K562 (cell line): Measurements from ENCODE around the gene CARD18. TPM values are rescaled to one million over a fixed set of nuclear protein-coding genes. Genes with fewer than 3 reads are reported as not detected.

ENCODE experiments used
- ATAC-seq: fragments of 200-7000 bp; cut with Tn5 transposase; 3 replicates; pipeline ENCODE4 v1.9.1; 2020; ENCODE audit warnings: moderate library complexity
- BruUV-seq: library from RNA; stranded (reverse); fragments of 400-500 nt; replicated peaks from 2 replicates; lab custom pipeline; 2021; lab: Mats Ljungman, UMichigan
- CTCF ChIA-PET: fragments of 300-600 bp; formaldehyde crosslinking; extraction: SDS; loops from one replicate; lab custom pipeline; 2021; ENCODE audit warnings: low intra/inter-chr PET ratio; lab: Yijun Ruan, JAX
- POLR2A ChIA-PET: fragments of 300-600, 350-650 bp; sonication (Branson Sonifier 250); formaldehyde crosslinking; extraction: SDS; loops from one replicate; lab custom pipeline; 2021; ENCODE audit warnings: antibody characterized with exemption, inconsistent platforms; lab: Yijun Ruan, JAX
- DNase-seq, 4 experiments: peaks; one replicate each; pipeline versions ENCODE4 v3.0.0 to v3.0.0-alpha.2; 2011 to 2018; ENCODE audit warnings: low spot score in 3 of 4, mixed read lengths in 3 of 4; ENCODE audit errors: extremely low read depth in 1 of 4
- FAIRE-seq: peaks from 2 replicates; lab custom pipeline; 2011; peaks lifted over from hg19 to GRCh38; lab: Jason Lieb, UNC
- H2AFZ ChIP-seq: 2 replicates; pipeline ENCODE4 v1.6.0; 2011; ENCODE audit warnings: low read depth, low read length, control low read depth, inconsistent platforms
- H3K27ac ChIP-seq: fragments of 200-600 bp; 3 replicates; pipeline ENCODE4 v1.8.0; 2011; ENCODE audit warnings: low read depth, mild to moderate bottlenecking, control low read depth, inconsistent platforms, low read length, moderate library complexity, mixed read lengths; ENCODE audit errors: extremely low read depth
- H3K27me3 ChIP-seq, 2 experiments: fragments of 300-600 bp in 1 of 2; 2 replicates in 1 of 2; 3 replicates in 1 of 2; pipeline versions ENCODE4 v1.6.0 to v1.8.0; 2011; ENCODE audit warnings: inconsistent platforms in 2 of 2, low read length in 2 of 2, mild to moderate bottlenecking in 1 of 2, mixed read lengths in 1 of 2, moderate library complexity in 1 of 2; ENCODE audit not compliant: control insufficient read depth in 2 of 2, insufficient read depth in 2 of 2
- H3K36me3 ChIP-seq: fragments of 300-600 bp; 3 replicates; pipeline ENCODE4 v1.8.0; 2011; ENCODE audit warnings: mild to moderate bottlenecking, low read length, inconsistent platforms; ENCODE audit not compliant: control insufficient read depth, insufficient read depth
- H3K4me1 ChIP-seq, 2 experiments: fragments of 200-600 bp in 1 of 2; replicated peaks in 1 of 2; 2 replicates in 1 of 2; 3 replicates in 1 of 2; pipeline versions ENCODE4 v1.5.1 to v1.8.0; 2011; ENCODE audit warnings: inconsistent platforms in 2 of 2, low read length in 2 of 2, mild to moderate bottlenecking in 1 of 2, mixed read lengths in 1 of 2, moderate library complexity in 1 of 2; ENCODE audit not compliant: control insufficient read depth in 2 of 2, insufficient read depth in 2 of 2
- H3K4me2 ChIP-seq: 2 replicates; pipeline ENCODE4 v1.6.1; 2011; ENCODE audit warnings: low read length, control low read depth, inconsistent platforms, mixed read lengths; ENCODE audit not compliant: insufficient read depth
- H3K4me3 ChIP-seq: fragments of 200-600 bp; sonication (generic), shearing (Covaris generic); 2 replicates; pipeline ENCODE4 v1.5.1; 2016; ENCODE audit warnings: control low read depth, inconsistent platforms
- H3K79me2 ChIP-seq: fragments of 200-600 bp; 3 replicates; pipeline ENCODE4 v1.8.0; 2011; ENCODE audit warnings: low read length, inconsistent platforms; ENCODE audit not compliant: control insufficient read depth, insufficient read depth
- H3K9ac ChIP-seq, 2 experiments: 2 replicates each; pipeline versions ENCODE4 v1.6.0 to v1.6.1; 2011; ENCODE audit warnings: low read depth in 2 of 2, low read length in 2 of 2, control low read depth in 1 of 2, inconsistent platforms in 1 of 2, mild to moderate bottlenecking in 1 of 2, mixed read lengths in 1 of 2; ENCODE audit not compliant: insufficient read depth in 1 of 2
- H3K9me1 ChIP-seq: one replicate; pipeline ENCODE4 v1.6.0; 2011; ENCODE audit warnings: inconsistent platforms, mild to moderate bottlenecking, low read length, moderate library complexity; ENCODE audit not compliant: control insufficient read depth, insufficient read depth
- H3K9me3 ChIP-seq: replicated peaks from 2 replicates; pipeline ENCODE4 v1.5.1; 2011; ENCODE audit warnings: low read depth, low read length, inconsistent platforms; ENCODE audit not compliant: control insufficient read depth, insufficient read depth
- H4K20me1 ChIP-seq: replicated peaks from 2 replicates; pipeline ENCODE4 v1.6.1; 2011; ENCODE audit warnings: low read length, inconsistent platforms, mixed read lengths; ENCODE audit not compliant: control insufficient read depth, insufficient read depth
- CREB3L1 ChIP-seq: fragments of 450-650 bp; IDR thresholded peaks from 2 replicates; pipeline ENCODE4 v1.6.1; 2014; ENCODE audit warnings: low read depth, mild to moderate bottlenecking, moderate library complexity, borderline replicate concordance
- CSDE1 ChIP-seq, 2 experiments: fragments of 450-650 bp; IDR thresholded peaks; 2 replicates each; pipeline ENCODE4 v1.6.1; 2016; ENCODE audit warnings: mild to moderate bottlenecking in 1 of 2
- FOSL1 ChIP-seq: fragments of 200-800 bp; sonication (Bioruptor generic); conservative IDR thresholded peaks from 2 replicates; pipeline ENCODE4 v1.6.1; 2016; ENCODE audit warnings: missing genetic modification characterization, missing compliant biosample characterization
- FOXK2 ChIP-seq, 2 experiments: fragments of 450-650 bp; IDR thresholded peaks in 1 of 2; conservative IDR thresholded peaks in 1 of 2; 2 replicates each; pipeline ENCODE4 v1.6.1; 2016; ENCODE audit warnings: low read depth in 2 of 2, mild to moderate bottlenecking in 1 of 2
- HOXB6 ChIP-seq: fragments of 250-450 bp; sonication (Bioruptor Pico); IDR thresholded peaks from 2 replicates; pipeline ENCODE4 v1.5.1; 2022; ENCODE audit warnings: mild to moderate bottlenecking, borderline replicate concordance
- IRF2 ChIP-seq: sonication (generic); formaldehyde crosslinking; IDR thresholded peaks from 2 replicates; pipeline ENCODE4 v1.8.1; 2022; ENCODE audit warnings: mild to moderate bottlenecking, missing genetic modification reagents
- RB1 ChIP-seq: fragments of 450-650 bp; IDR thresholded peaks from 2 replicates; pipeline ENCODE4 v1.6.1; 2017; ENCODE audit warnings: low read depth, mild to moderate bottlenecking
- RBFOX2 ChIP-seq: fragments of 200-400 bp; formaldehyde crosslinking; IDR thresholded peaks from 2 replicates; pipeline ENCODE4 v1.6.1; 2017; ENCODE audit warnings: low read depth, mild to moderate bottlenecking, low read length, moderate library complexity
- SIRT6 ChIP-seq: IDR thresholded peaks from one replicate; pipeline ENCODE4 v1.6.1; 2012; ENCODE audit warnings: low read depth, mild to moderate bottlenecking, control low read depth, inconsistent platforms, low read length, moderate library complexity
- SOX6 ChIP-seq: fragments of 450-650 bp; IDR thresholded peaks from 2 replicates; pipeline ENCODE4 v1.6.1; 2014; ENCODE audit warnings: mild to moderate bottlenecking
- SRF ChIP-seq, 2 experiments: fragments of 250-450, 450-650 bp in 1 of 2; sonication (Bioruptor Pico) in 1 of 2; sonication (generic) in 1 of 2; formaldehyde crosslinking; IDR thresholded peaks; 2 replicates each; pipeline versions ENCODE4 v1.5.0 to v1.5.1; 2020 to 2022; ENCODE audit warnings: mild to moderate bottlenecking in 1 of 2, missing genetic modification reagents in 1 of 2
- ZNF785 ChIP-seq: fragments of 250-450 bp; sonication (Bioruptor Pico); IDR thresholded peaks from 2 replicates; pipeline ENCODE4 v1.4.0; 2020; ENCODE audit warnings: mild to moderate bottlenecking
- WGBS: fragments of 100-300 bp; shearing (Covaris generic); methylation state at CpG from one replicate; pipeline ENCODE4 v1.1.6; 2016; ENCODE audit warnings: low coverage, mixed read lengths; ENCODE audit not compliant: insufficient coverage; ENCODE audit errors: missing lambda C conversion rate; 5-methylcytosine and 5-hydroxymethylcytosine counted together
- in situ Hi-C: fragments of 300-500 bp; cut with MboI; formaldehyde crosslinking; loops from 4 replicates; pipeline ENCODE4 v1.15.0; 2018; ENCODE audit warnings: inconsistent platforms, mixed read lengths
- intact Hi-C: fragments of 100-400 bp; cut with micrococcal nuclease; formaldehyde crosslinking; loops from 2 replicates; pipeline ENCODE4 v1.14.2; 2022
- polyA plus RNA-seq, 8 experiments: library from polyadenylated mRNA; depleted of rRNA in 4 of 8; stranded (reverse) in 5 of 8; unstranded in 3 of 8; fragments of >200 nt; fragmentation: Nextera tagmentation in 2 of 8; fragmentation: Illumina TruSeq in 1 of 8; extraction: Ambion mirVana in 2 of 8; extraction: Trizol in 1 of 8; gene quantifications; 2 replicates each; pipeline versions ENCODE4 v1.2.1 to v1.2.3, GENCODE V29; 2011 to 2014; ENCODE audit warnings: inconsistent platforms in 1 of 8, missing spikeins in 1 of 8
- total RNA-seq, 7 experiments: library from RNA; depleted of rRNA in 6 of 7; stranded (reverse); fragments of >200 nt in 6 of 7; fragmentation: Illumina TruSeq in 2 of 7; extraction: Trizol in 2 of 7; gene quantifications; 2 replicates each; pipeline versions ENCODE4 v1.2.1 to v1.2.3, GENCODE V29; 2011 to 2021; ENCODE audit warnings: low replicate concordance in 1 of 7
- TF ChIP-seq, protein P1 (sequence below): fragments of 450-650 bp; IDR thresholded peaks from 2 replicates; pipeline ENCODE4 v1.6.1; 2018; ENCODE audit not compliant: partially characterized antibody

The CARD18 gene
- total and polyA plus RNA-seq, 9 of the 15 experiments (the other 6 are each of a cell fraction or from before 2014, with no cell fraction given): 1.5 to 4.7 (median 2.9) TPM

- no peaks in the 10 kb centered on the region for H3K79me2 ChIP-seq
- BruUV-seq: no TSS peak
- in situ Hi-C loops (no loop called here), intact Hi-C loops (no loop called here)
- POLR2A ChIA-PET: no interaction called here
- H3K4me2 ChIP-seq: no peak overlapping the region
- CTCF ChIA-PET: no interaction called here
- no peaks in the 10 kb centered on the region for H3K36me3 ChIP-seq
- DNase-seq (no peak), FAIRE-seq (no peak), ATAC-seq (no peak)
- H3K4me1 ChIP-seq: no peaks in the 10 kb centered on the region
- H3K27ac ChIP-seq: no peak overlapping the region
- 0% methylated on average over 4 of the region's 4 CpGs for WGBS
- H3K27me3 ChIP-seq: no peaks in the 10 kb centered on the region
- no peak overlapping the region for H3K4me3 ChIP-seq
- H3K9me3 ChIP-seq: no peaks in the 10 kb centered on the region
- H4K20me1 ChIP-seq: no peaks in the 10 kb centered on the region
- no peaks in the 10 kb centered on the region for H3K9me1 ChIP-seq
- H3K9ac ChIP-seq: no peak overlapping the region
- no peak overlapping the region for H2AFZ ChIP-seq
- no peak for TF ChIP-seq IRF2 (CRISPR knock-in tag)
- no peak for TF ChIP-seq SOX6
- no peak for TF ChIP-seq FOXK2 (conservative IDR thresholded peaks at IDR 0.05 in 1 of 2, IDR thresholded peaks at IDR 0.05 in 1 of 2; ENCODE audit: low read depth in 2 of 2)
- no peak for TF ChIP-seq SRF (CRISPR knock-in tag; IDR thresholded peaks at IDR 0.05)
- TF ChIP-seq, protein P1, sequence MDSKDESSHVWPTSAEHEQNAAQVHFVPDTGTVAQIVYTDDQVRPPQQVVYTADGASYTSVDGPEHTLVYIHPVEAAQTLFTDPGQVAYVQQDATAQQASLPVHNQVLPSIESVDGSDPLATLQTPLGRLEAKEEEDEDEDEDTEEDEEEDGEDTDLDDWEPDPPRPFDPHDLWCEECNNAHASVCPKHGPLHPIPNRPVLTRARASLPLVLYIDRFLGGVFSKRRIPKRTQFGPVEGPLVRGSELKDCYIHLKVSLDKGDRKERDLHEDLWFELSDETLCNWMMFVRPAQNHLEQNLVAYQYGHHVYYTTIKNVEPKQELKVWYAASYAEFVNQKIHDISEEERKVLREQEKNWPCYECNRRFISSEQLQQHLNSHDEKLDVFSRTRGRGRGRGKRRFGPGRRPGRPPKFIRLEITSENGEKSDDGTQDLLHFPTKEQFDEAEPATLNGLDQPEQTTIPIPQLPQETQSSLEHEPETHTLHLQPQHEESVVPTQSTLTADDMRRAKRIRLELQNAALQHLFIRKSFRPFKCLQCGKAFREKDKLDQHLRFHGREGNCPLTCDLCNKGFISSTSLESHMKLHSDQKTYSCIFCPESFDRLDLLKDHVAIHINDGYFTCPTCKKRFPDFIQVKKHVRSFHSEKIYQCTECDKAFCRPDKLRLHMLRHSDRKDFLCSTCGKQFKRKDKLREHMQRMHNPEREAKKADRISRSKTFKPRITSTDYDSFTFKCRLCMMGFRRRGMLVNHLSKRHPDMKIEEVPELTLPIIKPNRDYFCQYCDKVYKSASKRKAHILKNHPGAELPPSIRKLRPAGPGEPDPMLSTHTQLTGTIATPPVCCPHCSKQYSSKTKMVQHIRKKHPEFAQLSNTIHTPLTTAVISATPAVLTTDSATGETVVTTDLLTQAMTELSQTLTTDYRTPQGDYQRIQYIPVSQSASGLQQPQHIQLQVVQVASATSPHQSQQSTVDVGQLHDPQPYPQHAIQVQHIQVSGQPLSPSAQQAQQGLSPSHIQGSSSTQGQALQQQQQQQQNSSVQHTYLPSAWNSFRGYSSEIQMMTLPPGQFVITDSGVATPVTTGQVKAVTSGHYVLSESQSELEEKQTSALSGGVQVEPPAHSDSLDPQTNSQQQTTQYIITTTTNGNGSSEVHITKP: no peak
- TF ChIP-seq ZNF785: no peak
- TF ChIP-seq CREB3L1: no peak
- TF ChIP-seq SIRT6: no peak
- no peak for TF ChIP-seq RB1
- no peak for TF ChIP-seq RBFOX2
- TF ChIP-seq HOXB6: no peak
- TF ChIP-seq CSDE1 (IDR thresholded peaks at IDR 0.05): no peak
- TF ChIP-seq FOSL1 (tag): no peak
Measured at GRCh38 chr11:105164208-105164607, 24.6 kb upstream of the CARD18 start.
